GM15510 (cell line): ENCODE results near the gene RNASEH2C.

ENCODE experiments used
- POLR2A ChIP-seq: IDR thresholded peaks from 3 replicates; pipeline ENCODE4 v1.6.1; 2011; ENCODE audit warnings: borderline replicate concordance; ENCODE audit not compliant: insufficient read length; ENCODE audit errors: extremely low read depth

The RNASEH2C gene

GRCh38 chr11:65719871-65720210, 757 bp downstream of the RNASEH2C start:
- TF ChIP-seq POLR2A, result no peak

- no peak for TF ChIP-seq POLR2A
Measured at GRCh38 chr11:65718964-65719492, 1.6 kb downstream of the RNASEH2C start.

GRCh38 chr11:65718531-65718930, 2.1 kb downstream of the RNASEH2C start:
- peak; percentile 3 for TF ChIP-seq POLR2A

- TF ChIP-seq POLR2A, result peak; percentile 8
Measured at GRCh38 chr11:65717906-65718305, 2.7 kb downstream of the RNASEH2C start.

GRCh38 chr11:65716774-65717405, 3.7 kb downstream of the RNASEH2C start:
- TF ChIP-seq POLR2A, result no peak

GRCh38 chr11:65716302-65716701, 4.3 kb downstream of the RNASEH2C start:
- TF ChIP-seq POLR2A, result no peak

GRCh38 chr11:65714433-65714832, 6.2 kb downstream of the RNASEH2C start:
- no peak for TF ChIP-seq POLR2A

- TF ChIP-seq POLR2A, result no peak
Measured at GRCh38 chr11:65713212-65713969, 7.2 kb downstream of the RNASEH2C start.

GRCh38 chr11:65712633-65713076, 7.9 kb downstream of the RNASEH2C start:
- no peak for TF ChIP-seq POLR2A

GRCh38 chr11:65711785-65712632, 8.6 kb downstream of the RNASEH2C start, which contains the start of gene KAT5:
KAT5 (plus strand) TSS chr11:65712252; CDS start chr11:65712268, 16 bp downstream.
- peak; percentile 77 for TF ChIP-seq POLR2A

- no peak for TF ChIP-seq POLR2A
Measured at GRCh38 chr11:65710421-65710820, 10.2 kb downstream of the RNASEH2C start.

GRCh38 chr11:65709661-65710060, 10.9 kb downstream of the RNASEH2C start:
- TF ChIP-seq POLR2A, result no peak

GRCh38 chr11:65708451-65708850, 12.1 kb downstream of the RNASEH2C start:
- no peak for TF ChIP-seq POLR2A

- no peak for TF ChIP-seq POLR2A
Measured at GRCh38 chr11:65703846-65704245, 16.8 kb downstream of the RNASEH2C start.

- TF ChIP-seq POLR2A, result no peak
Measured at GRCh38 chr11:65701686-65702085, 18.9 kb downstream of the RNASEH2C start.
